Testis (tissue), 2 donors: ENCODE data around the gene SGSM1.

Experiments
- POLR2A ChIP-seq: fragments of 450-650 bp; IDR thresholded peaks from one replicate; pipeline ENCODE4 v1.6.1; 2017; ENCODE audit warnings: antibody characterized with exemption, mild to moderate bottlenecking, moderate library complexity
- TF ChIP-seq, protein P1 (sequence below), 3 experiments: fragments of 450-650 bp in 2 of 3; fragments of 200-600 bp in 1 of 3; sonication (generic) in 1 of 3; IDR thresholded peaks; one replicate each; pipeline ENCODE4 v1.5.1; 2016 to 2019; ENCODE audit warnings: antibody characterized with exemption in 3 of 3, mild to moderate bottlenecking in 2 of 3, moderate library complexity in 1 of 3

DNA sequence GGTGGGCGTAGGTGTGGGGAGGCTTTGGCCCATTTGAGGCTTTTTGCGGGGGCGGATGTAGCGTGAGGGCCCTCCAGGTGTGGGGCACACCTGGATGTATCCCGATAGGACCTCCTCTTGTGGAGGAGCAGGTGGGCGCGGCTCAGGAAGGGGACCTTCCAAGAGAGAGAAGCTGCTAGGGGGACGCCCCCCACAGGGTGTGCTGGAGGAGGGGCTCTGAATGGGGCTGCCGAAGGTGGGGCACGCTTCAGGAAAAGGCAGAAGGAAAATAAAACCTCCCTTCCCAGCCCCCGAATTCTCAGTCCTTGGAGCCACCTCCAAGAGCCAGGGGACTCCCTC, 621 bp downstream of the SGSM1 start:
- TF ChIP-seq POLR2A = no peak
- TF ChIP-seq, protein P1, sequence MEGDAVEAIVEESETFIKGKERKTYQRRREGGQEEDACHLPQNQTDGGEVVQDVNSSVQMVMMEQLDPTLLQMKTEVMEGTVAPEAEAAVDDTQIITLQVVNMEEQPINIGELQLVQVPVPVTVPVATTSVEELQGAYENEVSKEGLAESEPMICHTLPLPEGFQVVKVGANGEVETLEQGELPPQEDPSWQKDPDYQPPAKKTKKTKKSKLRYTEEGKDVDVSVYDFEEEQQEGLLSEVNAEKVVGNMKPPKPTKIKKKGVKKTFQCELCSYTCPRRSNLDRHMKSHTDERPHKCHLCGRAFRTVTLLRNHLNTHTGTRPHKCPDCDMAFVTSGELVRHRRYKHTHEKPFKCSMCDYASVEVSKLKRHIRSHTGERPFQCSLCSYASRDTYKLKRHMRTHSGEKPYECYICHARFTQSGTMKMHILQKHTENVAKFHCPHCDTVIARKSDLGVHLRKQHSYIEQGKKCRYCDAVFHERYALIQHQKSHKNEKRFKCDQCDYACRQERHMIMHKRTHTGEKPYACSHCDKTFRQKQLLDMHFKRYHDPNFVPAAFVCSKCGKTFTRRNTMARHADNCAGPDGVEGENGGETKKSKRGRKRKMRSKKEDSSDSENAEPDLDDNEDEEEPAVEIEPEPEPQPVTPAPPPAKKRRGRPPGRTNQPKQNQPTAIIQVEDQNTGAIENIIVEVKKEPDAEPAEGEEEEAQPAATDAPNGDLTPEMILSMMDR (IDR thresholded peaks at IDR 0.05) = no peak
